GM11168 (cell line): ENCODE results near the gene CAMP.

Source experiments
- in situ Hi-C: fragments of 300-500 bp; cut with MboI; formaldehyde crosslinking; loops from one replicate; pipeline ENCODE4 v1.12.0; 2022; ENCODE audit warnings: low sequenced_read_pairs; ENCODE audit not compliant: unreplicated experiment

CAMP gene

DNA sequence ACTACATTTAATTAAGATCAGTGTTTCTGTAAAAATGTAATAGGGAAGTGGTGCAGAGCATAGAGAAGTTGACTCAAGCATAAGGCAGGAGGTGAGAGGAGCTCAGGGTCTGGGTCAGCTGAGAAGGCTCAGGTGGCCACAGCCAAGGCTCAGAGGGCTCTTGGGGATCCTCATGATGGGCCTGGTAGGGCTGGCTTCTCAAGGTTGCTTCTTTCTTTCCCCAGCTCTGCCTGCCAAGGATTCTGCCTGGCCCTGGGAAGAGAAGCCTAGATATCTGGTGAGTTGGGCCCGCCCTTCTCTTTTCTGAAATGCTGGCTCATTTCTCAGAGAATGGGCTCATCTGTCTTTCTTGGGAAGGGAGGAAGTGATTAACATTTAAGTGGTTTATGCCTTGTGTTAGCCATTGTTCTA lies 24.1 kb downstream of the CAMP start:
- in situ Hi-C loops, result no loop called here

- in situ Hi-C loops, result no loop called here
Observed at GRCh38 chr3:48248095-48248850, 25.0 kb downstream of the CAMP start.

GRCh38 chr3:48256557-48256956 lies 33.3 kb downstream of the CAMP start:
- in situ Hi-C loops, result no loop called here

GRCh38 chr3:48258530-48258929 lies 35.2 kb downstream of the CAMP start:
- in situ Hi-C loops, result no loop called here

- in situ Hi-C loops, result no loop called here
Observed at GRCh38 chr3:48267782-48268181, 44.5 kb downstream of the CAMP start.

GRCh38 chr3:48268381-48268935 lies 45.2 kb downstream of the CAMP start:
- in situ Hi-C loops, result no loop called here

DNA sequence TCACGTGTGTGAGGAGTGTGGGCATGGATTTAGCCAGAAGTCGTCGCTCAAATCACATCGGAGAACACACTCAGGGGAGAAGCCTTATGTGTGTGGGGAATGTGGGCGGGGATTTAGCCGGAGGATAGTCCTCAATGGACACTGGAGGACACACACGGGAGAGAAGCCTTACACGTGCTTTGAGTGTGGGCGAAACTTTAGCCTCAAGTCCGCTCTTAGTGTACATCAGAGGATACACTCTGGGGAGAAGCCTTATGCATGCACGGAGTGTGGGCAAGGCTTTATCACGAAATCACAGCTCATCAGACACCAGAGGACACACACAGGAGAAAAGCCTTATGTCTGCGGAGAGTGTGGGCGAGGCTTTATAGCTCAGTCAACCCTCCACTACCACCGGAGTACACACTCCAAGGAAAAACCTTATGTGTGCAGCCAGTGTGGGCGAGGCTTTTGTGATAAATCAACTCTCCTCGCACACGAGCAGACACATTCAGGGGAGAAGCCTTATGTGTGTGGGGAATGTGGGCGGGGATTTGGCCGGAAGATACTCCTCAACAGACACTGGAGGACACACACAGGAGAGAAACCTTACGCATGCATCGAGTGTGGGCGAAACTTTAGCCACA lies 45.8 kb downstream of the CAMP start:
- in situ Hi-C loops, result no loop called here

- in situ Hi-C loops, result no loop called here
Observed at GRCh38 chr3:48269592-48269991, 46.3 kb downstream of the CAMP start.

DNA sequence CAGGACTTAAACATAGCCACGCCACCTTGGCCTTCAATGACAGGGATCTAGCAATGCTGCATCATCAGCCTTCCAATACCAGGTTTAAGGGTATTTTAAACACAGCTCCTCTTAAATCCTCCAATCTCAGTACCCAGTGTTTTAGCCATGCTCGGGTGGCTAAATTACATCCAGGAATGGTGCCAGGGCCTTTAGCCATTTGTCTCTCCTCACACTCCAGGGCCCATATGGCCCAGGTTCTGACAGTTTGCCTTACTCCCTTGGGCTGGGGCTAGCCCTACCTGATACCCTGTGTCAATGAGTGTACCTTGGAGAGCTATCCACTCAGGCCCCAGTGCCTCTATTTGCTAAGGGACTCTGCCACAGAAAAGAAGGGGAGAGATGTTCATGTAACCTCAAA lies 47.0 kb downstream of the CAMP start:
- in situ Hi-C loops, result loop anchor here (10.0 kb wide), 1 partner anchor 164 kb away; the partner anchor contains the start of gene PLXNB1

- in situ Hi-C loops, result loop anchor here (10.0 kb wide), 1 partner anchor 164 kb away; the partner anchor contains the start of gene PLXNB1
Observed at GRCh38 chr3:48271223-48271622, 47.9 kb downstream of the CAMP start.

DNA sequence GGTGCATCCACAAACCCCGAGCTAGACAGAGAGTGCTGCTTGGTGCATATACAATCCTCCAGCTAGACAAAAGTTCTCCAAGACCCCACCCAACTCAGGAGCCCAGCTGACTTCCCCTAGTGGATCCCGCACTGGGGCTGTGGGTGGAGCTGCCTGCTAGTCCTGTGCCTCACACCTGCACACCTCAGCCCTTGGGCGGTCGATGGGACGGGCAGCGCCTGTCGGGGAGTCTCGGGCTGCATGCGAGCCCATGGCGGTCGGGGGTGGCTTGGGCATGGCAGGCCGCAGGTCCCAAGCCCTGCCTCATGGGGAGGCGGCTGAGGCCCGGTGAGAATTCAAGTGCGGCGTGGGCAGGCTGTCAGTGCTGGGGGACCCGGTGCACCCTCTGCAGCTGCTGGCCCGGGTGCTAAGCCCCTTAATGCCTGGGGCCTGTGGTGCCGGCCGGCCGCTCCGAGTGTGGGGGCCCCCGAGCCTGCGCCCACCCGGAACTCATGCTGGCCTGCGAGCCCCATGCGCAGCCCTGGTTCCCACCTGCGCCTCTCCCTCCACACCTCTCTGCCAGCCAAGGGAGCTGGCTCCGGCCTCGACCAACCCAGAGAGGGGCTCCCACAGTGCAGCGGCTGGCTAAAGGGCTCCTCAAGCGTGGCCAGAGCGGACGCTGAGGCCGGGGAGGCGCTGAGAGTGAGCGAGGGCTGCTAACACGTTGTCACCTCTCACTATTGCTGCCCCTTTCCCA lies 48.6 kb downstream of the CAMP start:
- in situ Hi-C loops, result loop anchor here (10.0 kb wide), 1 partner anchor 163 kb away; the partner anchor contains the start of gene PLXNB1

DNA sequence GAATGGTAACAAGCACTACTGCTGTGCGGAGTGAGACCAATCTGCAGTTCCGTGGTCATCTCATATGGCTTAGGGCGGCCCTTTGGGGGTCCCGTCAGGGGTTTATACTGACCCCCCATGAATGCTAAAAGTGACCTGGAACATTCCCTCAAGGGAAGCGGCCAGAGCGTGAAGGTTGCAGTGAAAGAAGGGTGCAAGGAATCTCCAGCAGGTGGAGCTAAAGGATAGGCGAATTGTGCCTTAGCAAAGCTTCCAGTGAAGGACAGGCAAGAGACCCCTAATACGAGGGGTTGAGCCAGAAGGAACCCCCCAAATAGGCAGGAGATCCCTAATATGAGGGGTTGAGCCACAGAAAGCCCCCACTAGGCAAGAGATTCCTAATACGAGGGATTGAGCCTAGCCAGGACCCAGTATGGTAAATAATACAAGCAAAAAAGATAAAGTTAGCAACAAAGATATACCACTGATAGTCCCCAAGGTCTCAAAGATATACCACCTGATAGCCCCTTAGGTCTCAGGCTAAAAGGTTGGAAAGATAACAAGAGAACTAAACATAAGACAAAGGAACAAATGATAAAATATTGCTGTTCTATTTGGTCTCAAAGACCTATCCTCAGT lies 50.4 kb downstream of the CAMP start:
- in situ Hi-C loops, result loop anchor here (10.0 kb wide), 1 partner anchor 161 kb away; the partner anchor contains the start of gene PLXNB1

- in situ Hi-C loops, result loop anchor here (10.0 kb wide), 1 partner anchor 160 kb away; the partner anchor contains the start of gene PLXNB1
Observed at GRCh38 chr3:48274452-48274851, 51.2 kb downstream of the CAMP start.
